SJSA1 (cell line): ENCODE results near the gene KIAA0930. TPM values are rescaled to one million over a fixed set of nuclear protein-coding genes. Genes with fewer than 3 reads are reported as not detected.

Experiments
- DNase-seq, 2 experiments: peaks; one replicate each; pipeline ENCODE4 v3.0.0-alpha.2; 2015 to 2020; ENCODE audit warnings: low spot score in 2 of 2, low read depth in 1 of 2
- H3K27ac ChIP-seq: fragments of 250-450 bp; sonication (Bioruptor Pico); 2 replicates; pipeline ENCODE4 v1.5.1; 2020; ENCODE audit warnings: mild to moderate bottlenecking, moderate library complexity
- H3K27me3 ChIP-seq: fragments of 250-450 bp; sonication (Bioruptor Pico); replicated peaks from 2 replicates; pipeline ENCODE4 v1.5.1; 2020; ENCODE audit warnings: mild to moderate bottlenecking, moderate library complexity
- H3K36me3 ChIP-seq: fragments of 250-450 bp; sonication (Bioruptor Pico); 2 replicates; pipeline ENCODE4 v1.5.1; 2020; ENCODE audit warnings: mild to moderate bottlenecking
- H3K4me1 ChIP-seq: fragments of 250-450 bp; sonication (Bioruptor Pico); replicated peaks from 2 replicates; pipeline ENCODE4 v1.6.1; 2021; ENCODE audit warnings: mild to moderate bottlenecking
- H3K4me3 ChIP-seq: fragments of 250-450 bp; sonication (Bioruptor Pico); 2 replicates; pipeline ENCODE4 v1.5.1; 2020; ENCODE audit warnings: mild to moderate bottlenecking
- H3K9me3 ChIP-seq: fragments of 250-450 bp; sonication (Bioruptor Pico); replicated peaks from 2 replicates; pipeline ENCODE4 v1.5.1; 2020; ENCODE audit warnings: mild to moderate bottlenecking
- total RNA-seq: library from RNA; depleted of rRNA; stranded (reverse); fragments of >200 nt; shearing (Covaris generic); gene quantifications from 2 replicates; pipeline ENCODE4 v1.2.3, GENCODE V29; 2014

Gene KIAA0930
- total RNA-seq, 1 experiment from 2014 or later: 192 TPM

- Histone ChIP-seq H3K9me3 (no peaks in the 10 kb centered on the region), H3K36me3 (peaks cover 64% of the 10 kb centered on the region), H3K27me3 (no peaks in the 10 kb centered on the region), H3K4me1 (peaks cover 42% of the 10 kb centered on the region), H3K4me3 (peak overlapping the region; percentile 88), H3K27ac (peak overlapping the region; percentile 85)
- peak in 1 of 2 experiments; percentile 19 for DNase-seq
These were observed 76.2 kb downstream of the KIAA0930 start for GRCh38 chr22:45164270-45165088.

- H3K4me3 ChIP-seq: peak within 1 kb of the TSS; percentile 88
- H3K9me3 ChIP-seq: no peaks in the 10 kb centered on the region
- peaks cover 61% of the 10 kb centered on the region for H3K36me3 ChIP-seq
- peak within 1 kb of the TSS; percentile 85 for H3K27ac ChIP-seq
- peak; percentile 96 for DNase-seq
- peaks cover 51% of the 10 kb centered on the region for H3K4me1 ChIP-seq
- no peaks in the 10 kb centered on the region for H3K27me3 ChIP-seq
These were observed 77.0 kb downstream of the KIAA0930 start, which contains the start of gene NUP50 for GRCh38 chr22:45163451-45164269. TSS of gene NUP50 (plus strand) at chr22:45163925. CDS start at chr22:45168178, 4,253 bp downstream.

- Histone ChIP-seq H3K9me3 (no peaks in the 10 kb centered on the region), H3K36me3 (peaks cover 61% of the 10 kb centered on the region), H3K27ac (peak overlapping the region; percentile 85), H3K4me3 (peak overlapping the region; percentile 88), H3K27me3 (no peaks in the 10 kb centered on the region), H3K4me1 (peaks cover 53% of the 10 kb centered on the region)
- DNase-seq: peak in 1 of 2 experiments; percentile 50
These were observed 77.6 kb downstream of the KIAA0930 start for GRCh38 chr22:45163099-45163450.

DNA sequence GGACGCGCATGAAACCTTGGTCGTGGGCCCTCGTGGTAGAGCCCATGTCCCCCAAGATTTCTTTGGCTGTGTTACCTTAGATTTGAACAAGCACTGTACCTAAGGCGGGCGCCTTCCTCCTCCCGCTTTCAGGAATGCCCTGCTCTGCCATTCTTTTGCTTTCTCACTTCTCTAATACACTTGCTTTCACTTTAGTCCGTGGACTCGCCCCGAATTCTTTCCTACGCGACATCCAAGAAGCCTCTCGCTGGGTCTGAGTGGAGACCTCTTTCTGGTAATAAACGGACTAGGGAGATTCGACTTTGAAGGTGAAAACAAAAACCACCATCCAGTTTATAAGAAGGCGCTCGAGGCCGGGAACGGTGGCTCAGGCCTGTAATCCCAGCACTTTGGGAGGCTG is 78.2 kb downstream of the KIAA0930 start:
- H3K27me3 ChIP-seq: no peaks in the 10 kb centered on the region
- H3K9me3 ChIP-seq: no peaks in the 10 kb centered on the region
- peaks cover 53% of the 10 kb centered on the region for H3K4me1 ChIP-seq
- H3K4me3 ChIP-seq: peak overlapping the region; percentile 88
- peak in 1 of 2 experiments; percentile 36 for DNase-seq
- H3K27ac ChIP-seq: peak overlapping the region; percentile 85
- H3K36me3 ChIP-seq: peaks cover 61% of the 10 kb centered on the region

- Histone ChIP-seq H3K4me1 (peaks cover 57% of the 10 kb centered on the region), H3K27me3 (no peaks in the 10 kb centered on the region), H3K4me3 (no peak overlapping the region), H3K27ac (peak overlapping the region; percentile 44), H3K36me3 (peaks cover 62% of the 10 kb centered on the region), H3K9me3 (no peaks in the 10 kb centered on the region)
- peak in 1 of 2 experiments; percentile 33 for DNase-seq
These were observed 80.8 kb downstream of the KIAA0930 start for GRCh38 chr22:45159652-45160462.

DNA sequence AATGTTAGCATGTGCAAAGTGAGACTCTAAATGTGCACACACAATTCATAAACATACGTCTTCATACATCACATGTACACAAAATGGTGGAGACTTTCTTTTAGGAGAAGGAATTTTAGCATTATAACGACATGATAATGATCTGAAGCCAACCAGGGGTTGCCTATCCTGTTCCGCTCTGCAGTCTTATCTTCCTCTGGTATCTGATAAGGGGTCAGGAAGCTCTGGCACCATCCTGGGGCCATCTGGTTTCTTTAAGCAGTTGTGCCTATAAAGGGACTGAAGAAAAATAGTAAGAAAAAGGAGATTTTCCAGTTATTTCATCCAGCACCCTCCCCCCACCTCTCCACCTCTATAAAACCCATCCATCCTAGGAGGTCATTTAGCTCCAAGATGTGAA is 82.8 kb downstream of the KIAA0930 start:
- Histone ChIP-seq H3K4me1 (peaks cover 62% of the 10 kb centered on the region), H3K4me3 (no peak overlapping the region), H3K27me3 (no peaks in the 10 kb centered on the region), H3K27ac (no peak overlapping the region; the same call in 1 of the 2 replicates), H3K9me3 (no peaks in the 10 kb centered on the region), H3K36me3 (peaks cover 60% of the 10 kb centered on the region)
- DNase-seq: no peak

DNA sequence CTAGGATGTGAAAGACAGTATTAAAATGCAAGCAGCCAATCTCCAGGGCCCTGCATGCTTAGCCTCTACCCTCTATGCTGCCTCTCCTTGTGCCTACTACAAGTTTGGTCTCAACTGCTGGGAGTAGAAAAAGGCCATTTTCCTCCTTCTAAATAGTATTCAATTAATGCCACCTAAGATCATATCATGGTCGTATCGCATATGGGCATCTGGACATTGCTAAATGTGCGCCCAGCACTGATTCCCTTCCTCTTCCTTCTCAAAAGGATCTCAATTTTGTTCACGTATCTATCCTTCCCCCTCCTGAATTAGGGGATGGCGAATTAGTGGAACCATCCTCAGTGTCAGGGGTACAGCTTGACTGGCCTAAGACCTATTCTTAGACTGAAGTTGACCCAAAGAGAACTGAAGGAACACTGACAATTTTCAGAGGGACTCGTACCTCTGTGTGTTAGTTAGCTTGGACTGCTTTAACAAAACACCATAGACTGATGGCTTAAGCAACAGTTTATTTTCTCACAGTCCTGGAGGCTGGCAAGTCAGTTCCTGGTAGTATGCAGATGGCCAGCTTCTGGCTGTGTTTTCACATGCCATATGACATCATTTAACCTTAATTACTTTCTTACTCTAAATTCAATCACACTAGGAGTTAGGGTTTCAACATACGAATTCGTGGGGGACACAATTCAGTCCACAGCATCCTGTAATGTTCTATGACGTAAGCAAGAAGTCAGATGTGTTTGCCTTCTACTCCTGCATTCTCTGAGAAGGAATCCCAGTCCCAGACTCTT is 85.4 kb downstream of the KIAA0930 start:
- Histone ChIP-seq H3K4me3 (no peak overlapping the region), H3K36me3 (peaks cover 66% of the 10 kb centered on the region), H3K9me3 (no peaks in the 10 kb centered on the region), H3K4me1 (peaks cover 38% of the 10 kb centered on the region), H3K27me3 (no peaks in the 10 kb centered on the region), H3K27ac (peak overlapping the region; percentile 10)
- DNase-seq: peak in 1 of 2 experiments; percentile 18

GRCh38 chr22:45154383-45154782 is 86.3 kb downstream of the KIAA0930 start:
- Histone ChIP-seq H3K36me3 (peaks cover 66% of the 10 kb centered on the region), H3K27me3 (no peaks in the 10 kb centered on the region), H3K9me3 (no peaks in the 10 kb centered on the region), H3K27ac (peak overlapping the region; percentile 10; the same call in 1 of the 2 replicates), H3K4me3 (no peak overlapping the region), H3K4me1 (peaks cover 29% of the 10 kb centered on the region)
- peak in 1 of 2 experiments; percentile 49 for DNase-seq

DNA sequence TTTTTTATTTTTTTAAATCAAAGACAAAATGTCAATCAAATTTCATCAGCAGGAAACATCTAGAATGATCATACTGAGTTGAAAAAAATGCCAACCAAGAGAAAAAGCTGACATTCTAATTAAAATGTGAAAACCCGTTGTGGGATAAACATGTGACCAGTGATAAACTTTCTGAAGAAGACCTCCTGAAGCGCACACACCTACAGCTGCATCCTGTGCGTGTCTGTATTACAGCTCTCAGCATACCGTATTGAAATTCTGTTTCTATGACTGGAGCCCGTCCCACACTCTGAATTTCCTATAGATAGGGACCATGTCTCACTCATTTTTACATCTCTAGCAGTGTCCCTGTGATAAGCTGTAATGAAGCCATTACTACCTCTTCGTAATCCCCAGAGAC is 89.2 kb downstream of the KIAA0930 start:
- no peak for DNase-seq
- no peak overlapping the region for H3K4me3 ChIP-seq
- H3K9me3 ChIP-seq: no peaks in the 10 kb centered on the region
- H3K4me1 ChIP-seq: peaks cover 19% of the 10 kb centered on the region
- H3K36me3 ChIP-seq: peaks cover 56% of the 10 kb centered on the region
- no peaks in the 10 kb centered on the region for H3K27me3 ChIP-seq
- H3K27ac ChIP-seq: no peak overlapping the region

DNA sequence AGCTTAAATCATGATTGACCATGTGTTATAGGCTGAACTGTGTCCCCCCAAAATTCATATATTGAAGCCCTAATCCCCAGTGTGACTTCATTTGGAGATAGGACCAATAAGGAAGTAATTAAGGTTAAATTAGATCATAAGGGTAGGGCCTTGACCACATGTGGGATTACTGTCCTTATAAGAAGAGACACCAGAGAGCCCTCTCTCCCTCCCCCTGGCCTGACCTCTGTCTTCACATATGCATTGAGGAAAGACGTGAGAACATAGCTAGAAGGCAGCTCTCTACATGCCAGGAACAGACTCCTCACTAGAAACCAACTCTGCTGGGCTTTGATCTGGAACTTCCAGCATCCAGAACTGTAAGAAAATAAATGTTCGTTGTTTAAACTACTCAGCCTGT is 90.6 kb downstream of the KIAA0930 start:
- Histone ChIP-seq H3K27ac (no peak overlapping the region), H3K36me3 (peaks cover 45% of the 10 kb centered on the region)
- DNase-seq: no peak

GRCh38 chr22:45149671-45150070 is 91.0 kb downstream of the KIAA0930 start:
- no peaks in the 10 kb centered on the region for H3K27me3 ChIP-seq
- peaks cover 44% of the 10 kb centered on the region for H3K36me3 ChIP-seq
- peaks cover 8% of the 10 kb centered on the region for H3K4me1 ChIP-seq
- H3K27ac ChIP-seq: no peak overlapping the region
- no peak for DNase-seq
- no peaks in the 10 kb centered on the region for H3K9me3 ChIP-seq
- no peak overlapping the region for H3K4me3 ChIP-seq

More for the DNA sequence above, 90.6 kb downstream of the KIAA0930 start:
- H3K4me1 ChIP-seq: peaks cover 13% of the 10 kb centered on the region
- no peaks in the 10 kb centered on the region for H3K27me3 ChIP-seq
- H3K4me3 ChIP-seq: no peak overlapping the region
- H3K9me3 ChIP-seq: no peaks in the 10 kb centered on the region

- Histone ChIP-seq H3K27ac (no peak overlapping the region), H3K9me3 (no peaks in the 10 kb centered on the region), H3K4me1 (no peaks in the 10 kb centered on the region), H3K36me3 (peaks cover 27% of the 10 kb centered on the region), H3K4me3 (no peak overlapping the region), H3K27me3 (no peaks in the 10 kb centered on the region)
- no peak for DNase-seq
These were observed 95.8 kb downstream of the KIAA0930 start for GRCh38 chr22:45144916-45145315.

- Histone ChIP-seq H3K27ac (no peak overlapping the region), H3K4me1 (no peaks in the 10 kb centered on the region), H3K9me3 (no peaks in the 10 kb centered on the region), H3K27me3 (no peaks in the 10 kb centered on the region), H3K4me3 (no peak overlapping the region), H3K36me3 (peaks cover 20% of the 10 kb centered on the region)
- no peak for DNase-seq
These were observed 98.3 kb downstream of the KIAA0930 start for GRCh38 chr22:45142376-45142775.
